Activated CD4-positive, alpha-beta T cell treated with anti-CD3 and anti-CD28 coated beads for 48 hours (primary cell): ENCODE data around the gene TPTE.
"Not testable (repeated sequence)": the region's sequence is repeated elsewhere in the genome, so short reads cannot be mapped to it uniquely, and the experiment has no call there.

Experiments
- DNase-seq: peaks from one replicate; pipeline ENCODE4 v3.0.0-alpha.2; 2020

Gene TPTE

DNA sequence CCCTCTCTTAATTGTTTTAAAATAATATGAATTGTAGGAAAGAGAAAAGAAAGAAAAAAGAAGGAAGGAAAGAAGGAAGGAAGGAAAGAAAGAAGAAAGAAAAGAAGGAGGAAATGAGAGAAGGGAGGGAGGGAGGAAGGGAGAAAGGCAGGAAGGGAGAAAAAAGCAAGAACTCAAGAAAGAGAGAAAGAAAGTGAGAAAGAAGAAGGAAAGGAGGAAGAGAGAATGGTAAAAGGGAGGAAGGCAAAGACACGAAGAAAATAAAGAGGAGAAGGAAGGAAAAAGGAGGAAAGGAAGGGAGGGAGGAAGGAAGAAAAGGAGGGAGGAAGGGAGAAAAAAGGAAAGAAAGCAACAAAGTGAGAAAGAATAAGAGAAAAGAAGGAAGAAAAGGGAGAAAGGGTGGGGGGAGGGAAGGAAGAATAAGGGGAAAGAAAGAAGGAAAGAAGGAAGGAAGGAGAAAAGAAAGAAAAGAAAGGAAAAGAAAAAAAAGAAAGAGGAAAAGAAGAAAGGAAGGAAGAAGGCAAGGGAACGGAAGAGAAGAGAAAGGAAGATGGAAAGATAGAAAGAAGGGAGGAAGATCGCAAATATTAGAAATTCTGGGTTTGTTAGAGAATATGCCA, 95.9 kb downstream of the TPTE start:
- DNase-seq = not testable (repeated sequence)

DNA sequence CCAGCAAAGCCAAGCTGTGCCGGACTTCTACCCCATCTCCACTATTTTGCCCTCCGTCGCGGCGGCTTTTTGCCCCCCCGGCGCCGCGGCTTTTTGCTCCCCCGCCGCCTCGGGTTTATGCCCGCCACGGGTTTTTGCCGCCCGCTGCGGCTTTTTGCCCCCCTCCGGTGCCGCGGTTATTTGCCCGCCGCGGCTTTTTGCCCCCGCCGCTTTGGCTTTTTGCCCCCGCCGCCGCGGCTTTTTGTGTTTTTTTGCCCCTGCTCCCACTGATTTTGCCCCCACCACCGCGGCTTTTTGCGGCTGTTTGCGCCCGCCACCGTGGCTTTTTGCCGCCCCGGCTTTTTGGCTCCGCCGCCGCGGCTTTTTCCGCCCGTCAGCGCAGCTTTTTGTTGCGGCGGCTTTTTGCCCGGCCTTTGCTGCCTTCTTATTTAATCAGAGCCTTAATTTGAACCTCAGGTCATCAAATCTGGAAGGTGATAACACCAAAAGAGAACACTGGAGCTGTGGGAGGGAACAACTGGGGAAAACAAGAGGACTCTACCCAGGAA, 106.0 kb downstream of the TPTE start:
- DNase-seq = no peak

DNA sequence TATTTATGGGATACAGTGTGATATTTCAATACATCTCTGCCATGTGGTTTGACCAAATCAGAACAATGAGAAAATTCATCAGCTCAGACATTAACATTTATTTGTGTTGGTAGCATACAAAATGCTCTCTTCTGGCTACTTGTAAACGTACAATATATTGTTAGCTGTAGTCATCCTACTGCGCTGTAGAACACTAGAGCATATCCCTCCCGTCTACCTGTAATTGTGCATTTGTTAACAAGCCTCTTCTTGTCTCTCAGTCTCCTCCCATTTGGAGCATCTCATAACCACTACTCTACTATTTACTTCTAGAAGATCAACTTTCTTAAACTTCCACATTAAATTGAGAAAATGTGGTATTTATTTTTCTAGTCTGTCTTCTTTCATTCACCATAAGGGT, 107.9 kb downstream of the TPTE start:
- not testable (repeated sequence) for DNase-seq

DNA sequence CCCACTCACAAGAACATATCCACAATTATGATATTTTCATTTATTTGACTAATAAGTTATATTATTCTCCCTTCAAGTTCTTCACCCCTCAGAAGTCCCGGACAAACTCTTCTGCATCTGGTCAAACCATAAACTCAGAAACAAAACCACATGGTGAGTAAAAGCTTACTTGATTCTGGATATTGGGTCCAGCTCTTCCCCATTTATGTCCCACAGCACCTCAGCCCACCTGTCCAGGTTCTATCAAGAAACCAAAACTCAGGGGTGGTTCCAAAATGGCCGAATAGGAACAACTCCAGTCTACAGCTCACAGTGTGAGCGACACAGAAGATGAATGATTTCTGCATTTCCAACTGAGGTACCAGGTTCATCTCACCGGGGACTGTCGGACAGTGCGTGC, 109.4 kb downstream of the TPTE start:
- DNase-seq = not testable (repeated sequence)

DNA sequence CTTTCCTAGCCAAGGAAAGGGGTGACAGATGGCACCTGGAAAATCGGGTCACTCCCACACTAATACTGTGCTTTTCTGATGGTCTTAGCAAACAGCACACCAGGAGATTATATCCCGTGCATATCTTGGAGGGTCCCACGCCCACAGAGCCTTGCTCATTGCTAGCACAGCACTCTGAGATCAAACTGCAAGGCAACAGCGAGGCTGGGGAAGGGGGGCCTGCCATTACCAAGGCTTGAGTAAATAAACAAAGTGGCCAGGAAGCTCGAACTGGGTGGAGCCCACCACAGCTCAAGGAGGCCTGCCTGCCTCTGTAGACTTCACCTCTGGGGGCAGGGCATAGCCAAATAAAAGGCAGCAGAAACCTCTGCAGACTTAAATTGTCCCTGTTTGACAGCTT, 109.9 kb downstream of the TPTE start:
- not testable (repeated sequence) for DNase-seq

DNA sequence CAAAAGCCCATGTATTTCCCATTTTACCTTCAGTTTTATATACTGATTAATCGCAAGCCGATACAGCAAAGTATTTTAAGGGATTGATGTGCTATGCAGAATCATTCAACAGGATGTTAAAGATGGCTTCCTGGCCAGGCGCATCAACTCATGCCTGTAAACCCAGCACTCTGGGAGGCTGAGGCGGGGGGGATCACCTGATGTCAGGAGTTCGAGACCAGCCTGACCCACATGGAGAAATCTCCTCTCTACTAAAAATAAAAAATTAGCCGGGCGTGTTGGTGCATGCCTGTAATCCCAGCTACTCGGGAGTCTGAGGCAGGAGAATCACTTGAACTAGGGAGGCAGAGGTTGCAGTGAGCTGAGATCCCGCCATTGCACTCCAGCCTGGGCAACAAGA, 116.8 kb downstream of the TPTE start:
- DNase-seq = not testable (repeated sequence)

DNA sequence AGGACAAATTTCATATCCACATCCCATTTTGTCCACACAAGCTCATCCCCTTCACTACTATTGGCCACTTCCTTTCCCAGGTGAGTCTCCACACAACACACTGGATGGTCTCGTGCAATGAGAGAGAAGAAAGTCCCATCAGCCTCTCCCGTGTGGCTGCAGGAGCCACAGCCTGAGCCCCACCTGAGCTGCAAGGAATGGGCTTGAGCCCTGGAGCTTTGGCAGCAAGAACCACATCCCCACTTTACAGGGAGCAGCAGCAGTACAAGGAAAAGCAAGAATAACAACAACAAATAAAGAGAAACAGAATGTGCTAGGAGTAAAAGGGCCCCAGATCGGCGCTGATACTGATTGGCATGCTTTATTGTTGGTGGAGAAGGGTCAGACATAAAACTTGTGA, 117.7 kb downstream of the TPTE start:
- DNase-seq = no peak

DNA sequence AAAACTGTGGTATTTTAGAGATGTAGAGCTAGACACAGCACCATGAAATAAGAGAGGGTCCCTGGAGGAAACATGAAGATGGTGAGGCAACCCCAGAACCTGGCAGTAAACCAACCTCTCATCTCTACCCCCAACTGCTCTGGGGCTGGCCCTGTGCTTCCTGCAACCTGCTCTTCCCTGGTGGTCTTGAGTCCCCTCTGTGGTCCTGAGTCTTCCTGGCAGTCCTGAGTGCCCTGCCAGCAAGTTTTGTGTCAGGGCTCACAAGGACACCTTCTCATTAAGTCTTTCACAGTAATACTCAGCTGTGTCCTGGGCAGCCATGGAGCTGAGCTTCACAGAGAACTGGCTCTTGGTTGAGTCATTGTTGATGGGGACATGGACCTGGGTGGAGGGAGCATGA, 118.4 kb downstream of the TPTE start:
- not testable (repeated sequence) for DNase-seq

DNA sequence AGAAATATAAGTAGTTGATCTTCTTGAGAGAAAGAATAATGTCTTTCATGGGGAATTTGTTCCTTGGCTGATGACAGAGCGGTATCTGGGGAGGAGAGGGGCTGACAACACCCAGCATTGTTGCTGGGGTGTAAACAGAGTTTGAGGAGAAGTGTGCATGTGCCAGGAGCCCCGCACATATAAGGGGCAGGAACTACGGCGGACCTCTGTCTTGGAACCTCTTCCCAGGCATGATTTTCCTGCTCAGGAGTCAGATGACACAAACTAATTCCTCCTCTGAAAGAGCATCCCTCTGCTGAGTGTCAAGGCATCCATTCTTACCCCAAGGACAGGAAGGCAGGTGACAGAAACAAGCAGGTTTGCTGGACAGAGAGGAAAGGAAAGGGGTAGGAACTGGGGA, 119.1 kb downstream of the TPTE start:
- no peak for DNase-seq

DNA sequence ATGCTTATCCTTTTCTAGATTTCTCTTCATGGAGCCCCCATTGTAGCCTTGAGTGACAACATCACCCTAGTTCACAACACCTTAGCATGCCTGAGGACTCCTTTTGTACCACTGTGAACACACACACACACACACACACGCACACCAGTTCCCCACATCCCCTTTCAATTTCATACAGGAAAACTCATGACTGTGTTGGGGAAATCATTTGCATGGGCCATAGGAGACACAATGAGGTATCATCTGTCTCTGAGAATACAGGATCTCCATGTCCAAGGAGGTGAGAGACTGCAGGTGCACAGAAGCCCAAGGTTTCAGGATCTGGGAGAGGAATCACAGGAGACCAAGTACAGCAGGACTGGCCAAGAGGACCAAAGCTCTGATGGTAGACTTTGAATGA, 119.7 kb downstream of the TPTE start:
- DNase-seq = no peak

DNA sequence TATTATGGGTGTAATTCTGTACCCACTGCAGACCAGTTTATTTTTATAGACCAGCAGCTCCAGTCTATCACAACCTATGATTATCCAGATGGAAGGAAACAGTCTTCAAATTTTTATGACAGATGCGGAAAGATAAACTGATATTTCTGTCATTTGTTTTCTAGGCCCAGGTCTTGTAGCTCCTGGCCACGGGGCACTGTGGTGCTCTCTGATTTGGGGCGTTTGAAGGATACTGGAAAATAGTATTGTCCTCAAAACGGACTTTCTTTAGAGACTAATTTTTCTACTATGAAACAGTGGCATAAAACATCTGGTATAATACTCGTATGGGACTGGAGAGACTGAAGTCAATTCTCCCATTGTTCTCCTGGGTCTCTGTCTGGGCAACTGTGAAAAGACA, 124.3 kb downstream of the TPTE start:
- not testable (repeated sequence) for DNase-seq

DNA sequence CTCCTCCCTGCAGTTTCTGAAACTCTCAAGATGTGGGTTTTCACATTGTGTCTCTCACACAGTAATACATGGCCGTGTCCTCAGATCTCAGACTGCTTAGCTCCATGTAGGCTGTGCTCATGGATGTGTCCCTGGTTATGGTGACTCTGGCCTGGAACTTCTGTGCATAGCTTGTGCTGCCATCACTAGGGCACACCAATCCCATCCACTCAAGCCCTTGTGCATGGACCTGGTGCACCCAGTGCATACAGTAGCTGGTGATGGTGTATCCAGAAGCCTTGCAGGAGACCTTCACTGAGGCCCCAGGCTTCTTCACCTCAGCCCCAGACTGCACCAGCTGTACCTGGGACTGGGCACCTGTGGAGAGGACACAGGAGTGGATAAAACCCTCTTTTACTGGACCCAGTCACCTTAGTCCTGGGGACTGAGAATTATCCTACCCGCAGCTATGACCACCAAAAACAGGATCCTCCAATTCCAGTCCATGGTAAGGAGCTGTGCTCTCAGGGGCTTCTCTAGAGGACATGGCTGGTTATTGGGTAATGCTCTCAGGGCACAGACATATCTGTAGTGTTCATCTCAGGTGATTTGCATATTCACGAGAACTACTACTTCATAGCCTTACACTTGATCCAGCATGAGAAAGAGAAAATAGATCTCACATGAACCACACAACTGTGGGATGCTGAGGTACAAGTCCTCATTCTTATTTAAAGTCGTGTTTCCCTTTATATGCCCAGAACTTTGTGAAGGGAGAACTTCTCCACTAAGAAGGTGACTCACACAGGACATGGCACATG, 128.2 kb downstream of the TPTE start:
- DNase-seq = not testable (repeated sequence)

DNA sequence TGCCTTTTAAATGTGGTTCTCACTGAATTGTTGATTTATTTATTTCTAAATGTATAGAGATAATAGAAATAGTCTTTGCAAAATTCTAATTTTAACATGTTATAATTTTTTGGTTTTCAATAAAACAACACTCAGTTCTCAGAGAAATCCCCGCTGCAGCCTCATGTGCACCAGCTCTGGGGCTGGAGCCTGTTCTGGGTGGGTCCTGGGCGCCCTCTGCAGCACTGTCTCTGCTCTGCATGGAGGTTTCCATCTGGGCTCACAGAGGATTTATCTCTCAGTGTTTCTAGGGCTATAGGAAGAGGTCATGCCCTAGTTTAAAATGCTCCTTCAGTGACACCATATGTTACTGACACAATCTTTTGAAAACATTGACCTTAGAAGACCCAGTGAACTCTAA, 128.9 kb downstream of the TPTE start:
- not testable (repeated sequence) for DNase-seq
